OCI-LY1 (cell line): ENCODE results near the gene CAPN11.

ENCODE experiments used
- H2AFZ ChIP-seq: fragments of 200-600 bp; sonication (generic), shearing (Covaris generic); 2 replicates; pipeline ENCODE4 v1.6.0; 2014; ENCODE audit warnings: antibody characterized with exemption, mild to moderate bottlenecking, low read length
- H3F3A ChIP-seq: fragments of 200-600 bp; sonication (generic), shearing (Covaris generic); 2 replicates; pipeline ENCODE4 v1.6.0; 2014; ENCODE audit warnings: mild to moderate bottlenecking, antibody characterized with exemption, low read length, moderate library complexity; ENCODE audit not compliant: insufficient read depth
- H3K27ac ChIP-seq: fragments of 200-600 bp; sonication (generic); 2 replicates; pipeline ENCODE4 v1.5.1; 2014; ENCODE audit warnings: low read length, mixed run types, mild to moderate bottlenecking, low read depth; ENCODE audit not compliant: poor library complexity, severe bottlenecking
- H3K27me3 ChIP-seq: fragments of 200-600 bp; sonication (generic); 2 replicates; pipeline ENCODE4 v1.6.0; 2014; ENCODE audit warnings: antibody characterized with exemption, mild to moderate bottlenecking, low read length, moderate library complexity; ENCODE audit not compliant: insufficient read depth
- H3K36me3 ChIP-seq: fragments of 200-600 bp; sonication (generic); 2 replicates; pipeline ENCODE4 v1.6.1; 2014; ENCODE audit warnings: mild to moderate bottlenecking, antibody characterized with exemption, low read length, moderate library complexity, mixed read lengths; ENCODE audit not compliant: insufficient read depth
- H3K4me1 ChIP-seq: fragments of 200-600 bp; sonication (generic); 2 replicates; pipeline ENCODE4 v1.5.1; 2014; ENCODE audit warnings: mild to moderate bottlenecking, low read length, moderate library complexity; ENCODE audit not compliant: insufficient read depth, severe bottlenecking
- H3K4me2 ChIP-seq: fragments of 200-600 bp; sonication (generic), shearing (Covaris generic); 2 replicates; pipeline ENCODE4 v1.6.1; 2014; ENCODE audit warnings: low read length
- H3K4me3 ChIP-seq: fragments of 200-600 bp; sonication (generic); 2 replicates; pipeline ENCODE4 v1.5.1; 2014; ENCODE audit warnings: low read length, low read depth, mild to moderate bottlenecking, mixed read lengths; ENCODE audit not compliant: poor library complexity, severe bottlenecking
- H3K79me2 ChIP-seq: fragments of 200-600 bp; shearing (Covaris generic); 2 replicates; pipeline ENCODE4 v1.6.1; 2016; ENCODE audit warnings: mixed run types, low read length, mixed read lengths; ENCODE audit not compliant: insufficient read depth
- H3K9ac ChIP-seq: fragments of 200-600 bp; sonication (generic), shearing (Covaris generic); 2 replicates; pipeline ENCODE4 v1.6.1; 2014; ENCODE audit warnings: mild to moderate bottlenecking, low read length, mixed read lengths
- H3K9me2 ChIP-seq: fragments of 200-600 bp; sonication (generic), shearing (Covaris generic); 2 replicates; pipeline ENCODE4 v1.6.1; 2014; ENCODE audit warnings: low read depth, mild to moderate bottlenecking, low read length, mixed read lengths
- H3K9me3 ChIP-seq: fragments of 200-600 bp; shearing (Covaris generic); 2 replicates; pipeline ENCODE4 v1.6.1; 2014; ENCODE audit warnings: low read length, mixed read lengths
- H4K20me1 ChIP-seq: fragments of 200-600 bp; sonication (generic), shearing (Covaris generic); 2 replicates; pipeline ENCODE4 v1.6.0; 2016; ENCODE audit warnings: mild to moderate bottlenecking, low read length; ENCODE audit not compliant: insufficient read depth
- CTCF ChIP-seq: fragments of 200-600 bp; sonication (generic), shearing (Covaris generic); IDR thresholded peaks from 2 replicates; pipeline ENCODE4 v1.5.1; 2017; ENCODE audit warnings: mild to moderate bottlenecking, antibody characterized with exemption, low read length, moderate library complexity, mixed read lengths
- EZH2 ChIP-seq: fragments of 200-600 bp; sonication (generic), shearing (Covaris generic); IDR thresholded peaks from 2 replicates; pipeline ENCODE4 v1.8.0; 2017; ENCODE audit warnings: borderline replicate concordance, mixed run types, mild to moderate bottlenecking, antibody characterized with exemption, low read length, moderate library complexity, mixed read lengths

The CAPN11 gene

GRCh38 chr6:44119704-44120262 is 38.8 kb upstream of the CAPN11 start:
- TF ChIP-seq EZH2: no peak
- TF ChIP-seq CTCF: no peak
- Histone ChIP-seq H4K20me1 (no peaks in the 10 kb centered on the region), H3F3A (no peaks in the 10 kb centered on the region), H3K9me2 (no peaks in the 10 kb centered on the region), H3K9me3 (no peaks in the 10 kb centered on the region), H3K27ac (no peak overlapping the region), H3K4me3 (no peak overlapping the region), H2AFZ (no peak overlapping the region), H3K9ac (no peak overlapping the region), H3K27me3 (no peaks in the 10 kb centered on the region), H3K36me3 (peaks cover 14% of the 10 kb centered on the region), H3K79me2 (peaks cover 91% of the 10 kb centered on the region), H3K4me2 (no peak overlapping the region), H3K4me1 (peaks cover 44% of the 10 kb centered on the region)

- no peaks in the 10 kb centered on the region for H3K27me3 ChIP-seq
- H3F3A ChIP-seq: no peaks in the 10 kb centered on the region
- H3K4me3 ChIP-seq: no peak overlapping the region
- H2AFZ ChIP-seq: no peak overlapping the region
- H3K79me2 ChIP-seq: peaks cover 100% of the 10 kb centered on the region
- H3K9me3 ChIP-seq: no peaks in the 10 kb centered on the region
- TF ChIP-seq CTCF (no peak), EZH2 (no peak)
- no peaks in the 10 kb centered on the region for H4K20me1 ChIP-seq
- no peak overlapping the region for H3K27ac ChIP-seq
- H3K9ac ChIP-seq: no peak overlapping the region
- H3K4me2 ChIP-seq: no peak overlapping the region
- H3K9me2 ChIP-seq: no peaks in the 10 kb centered on the region
- H3K4me1 ChIP-seq: peaks cover 55% of the 10 kb centered on the region
- H3K36me3 ChIP-seq: peaks cover 4% of the 10 kb centered on the region
These were observed 37.8 kb upstream of the CAPN11 start for GRCh38 chr6:44120692-44121443.

- Histone ChIP-seq H3K4me2 (peak overlapping the region; percentile 44), H3K4me3 (peak overlapping the region; percentile 25), H3K9me2 (no peaks in the 10 kb centered on the region), H3K9me3 (no peaks in the 10 kb centered on the region), H3F3A (no peaks in the 10 kb centered on the region), H3K36me3 (no peaks in the 10 kb centered on the region; the same call in 1 of the 2 replicates), H3K9ac (no peak overlapping the region; the same call in 1 of the 2 replicates), H3K27ac (no peak overlapping the region), H4K20me1 (no peaks in the 10 kb centered on the region), H2AFZ (no peak overlapping the region), H3K79me2 (peaks cover 93% of the 10 kb centered on the region), H3K27me3 (no peaks in the 10 kb centered on the region), H3K4me1 (peaks cover 61% of the 10 kb centered on the region)
- TF ChIP-seq EZH2 (no peak), CTCF (no peak)
These were observed 35.8 kb upstream of the CAPN11 start for GRCh38 chr6:44122801-44123200.
